NOMO-1 treated with DMSO at 0.1 percent for 48 hours (cell line): ENCODE data around the gene NTM.
"Not testable (repeated sequence)": the region's sequence is repeated elsewhere in the genome, so short reads cannot be mapped to it uniquely, and the experiment has no call there.

ENCODE experiments used
- DNase-seq: peaks from one replicate; lab custom pipeline; 2025; ENCODE audit not compliant: unreplicated experiment; lab: John Stamatoyannopoulos, UW

Gene NTM

DNA sequence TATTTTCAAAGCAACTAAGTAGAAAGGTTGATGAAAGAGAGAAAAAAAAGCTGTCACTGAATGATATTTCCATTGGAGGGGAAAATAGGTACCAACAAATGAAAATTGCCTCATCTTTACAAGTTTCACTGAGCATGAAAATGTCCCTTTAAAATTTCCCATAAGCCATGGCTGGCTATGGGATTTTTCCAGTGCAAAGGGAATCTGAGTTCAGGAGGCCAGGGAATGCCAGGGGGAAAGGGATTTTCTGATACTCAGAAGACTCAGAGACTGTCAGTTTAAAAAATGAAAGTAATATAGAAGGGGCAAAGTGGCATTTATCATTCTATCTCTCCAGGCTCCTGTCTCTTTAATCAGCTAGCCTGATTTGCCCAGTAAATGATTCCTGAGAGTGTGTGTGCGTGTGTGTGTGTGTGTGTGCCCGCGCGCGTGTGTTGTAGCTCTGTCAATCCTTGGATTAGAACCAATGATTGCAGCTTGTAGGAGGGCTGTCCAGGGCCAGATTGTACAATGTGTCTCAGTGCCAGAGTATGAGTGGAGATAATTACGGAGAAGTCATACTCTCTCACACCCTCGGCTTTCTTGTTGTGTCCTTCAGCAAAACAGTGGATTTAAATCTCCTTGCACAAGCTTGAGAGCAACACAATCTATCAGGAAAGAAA lies at the start of gene NTM:
Gene NTM (plus strand): TSS at position 526 of the 662 bp plus-strand sequence.
- no peak for DNase-seq

DNA sequence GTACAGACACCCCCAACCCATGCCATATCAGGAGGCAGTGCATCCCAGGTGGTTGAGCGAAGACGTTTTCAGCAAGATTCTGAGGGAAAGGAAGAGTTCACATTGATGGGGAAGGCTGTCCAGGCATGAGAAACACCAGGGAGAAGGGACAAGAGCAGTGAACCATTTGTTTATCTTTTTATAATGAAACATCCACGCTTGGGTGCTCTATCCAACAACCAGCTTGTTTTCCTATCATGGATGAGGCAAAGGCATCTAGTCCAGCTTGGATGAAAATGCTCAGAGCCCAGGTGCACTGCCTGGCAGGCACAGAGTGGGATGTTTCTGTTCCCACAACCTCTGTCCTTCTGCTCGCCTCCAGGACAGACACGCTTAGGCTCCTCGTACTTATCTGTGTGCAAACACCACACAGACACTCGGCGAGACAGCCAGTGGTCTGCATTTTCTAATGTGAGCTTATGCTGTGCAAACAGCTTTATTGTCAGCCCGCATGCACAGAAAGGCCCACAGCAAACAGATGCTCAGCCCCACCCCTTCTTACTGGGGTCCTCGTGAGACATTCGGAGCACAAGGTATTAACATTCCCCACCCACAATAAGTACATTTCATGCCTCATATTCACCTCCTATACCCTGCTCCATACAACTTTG lies 45.4 kb upstream of the NTM start:
- no peak for DNase-seq

DNA sequence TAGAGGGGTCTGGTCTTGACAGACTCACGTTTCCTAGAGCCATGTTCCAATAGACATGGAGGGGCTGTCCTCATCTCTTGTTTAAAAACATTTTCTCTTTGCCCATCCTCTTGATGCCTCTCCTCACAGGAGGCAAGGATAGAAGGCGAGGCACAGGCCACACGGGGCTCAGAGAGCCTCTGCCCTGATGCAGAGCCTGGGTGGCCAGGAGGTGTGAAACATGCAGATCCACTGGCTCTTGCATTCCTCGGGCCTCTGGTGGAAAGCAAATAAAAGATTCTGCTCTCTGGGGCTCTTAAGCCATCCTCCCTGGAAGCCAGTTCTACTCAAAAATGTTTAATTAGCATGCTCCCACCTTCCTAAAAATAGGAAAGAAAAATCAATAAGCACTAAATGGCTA lies 43.6 kb upstream of the NTM start:
- no peak for DNase-seq

DNA sequence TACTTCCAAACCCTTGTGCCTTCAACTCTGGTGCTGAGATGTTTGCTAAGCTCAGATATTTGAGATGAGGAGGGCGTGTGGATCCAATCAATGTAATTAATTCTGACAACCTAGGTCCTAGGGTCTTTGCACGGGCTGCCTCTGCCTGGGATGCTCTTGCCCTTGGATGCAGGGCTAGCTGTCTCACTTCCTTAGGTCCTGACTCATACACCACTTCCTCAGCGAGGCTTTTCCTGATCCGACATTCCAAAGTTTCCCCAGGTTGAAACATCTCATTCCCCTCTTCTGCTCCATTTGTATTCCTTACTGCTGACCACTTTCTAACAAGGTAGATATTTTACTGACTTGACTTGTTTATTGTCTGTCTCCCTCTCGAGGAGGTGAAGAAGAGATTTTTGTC lies 43.0 kb upstream of the NTM start:
- no peak for DNase-seq

DNA sequence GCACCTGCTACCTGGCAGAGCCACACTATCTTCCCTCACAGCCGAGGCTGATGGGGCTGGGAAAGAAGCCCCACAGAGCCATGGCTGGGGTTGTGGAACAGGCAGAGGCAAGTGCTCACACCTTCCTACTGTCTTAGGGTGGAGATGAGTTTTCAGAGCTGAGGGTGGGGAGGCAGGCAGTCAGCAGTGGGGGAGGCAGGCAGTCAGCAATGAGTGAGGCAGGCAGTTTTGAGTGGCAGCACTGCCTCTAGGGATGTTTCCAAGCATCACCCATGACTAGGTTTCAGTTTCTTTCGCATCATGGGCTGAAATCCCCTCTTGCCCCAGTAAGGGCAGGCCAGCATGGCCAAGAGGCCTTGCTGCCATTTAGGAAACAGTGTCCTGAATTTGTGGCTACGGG lies 41.6 kb upstream of the NTM start:
- DNase-seq = no peak

DNA sequence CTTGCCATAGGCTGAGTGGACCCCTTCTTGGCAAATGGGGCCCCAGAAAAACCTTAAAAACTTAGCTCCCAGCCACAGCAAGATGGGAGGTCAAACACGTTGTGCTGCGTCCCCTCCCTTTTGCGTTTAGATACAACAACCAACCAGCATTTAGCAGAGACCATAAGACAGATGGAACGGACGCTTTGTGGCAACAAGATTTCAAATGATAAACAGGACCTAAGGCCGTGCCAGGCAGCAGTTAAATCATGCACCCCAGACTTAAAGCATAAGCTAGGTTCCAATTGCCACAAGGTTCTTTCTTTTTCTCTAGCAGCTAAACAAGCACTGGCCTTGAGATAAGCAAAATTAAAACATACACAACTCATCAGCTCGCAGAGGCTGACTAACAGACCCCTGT lies 39.4 kb upstream of the NTM start:
- no peak for DNase-seq

DNA sequence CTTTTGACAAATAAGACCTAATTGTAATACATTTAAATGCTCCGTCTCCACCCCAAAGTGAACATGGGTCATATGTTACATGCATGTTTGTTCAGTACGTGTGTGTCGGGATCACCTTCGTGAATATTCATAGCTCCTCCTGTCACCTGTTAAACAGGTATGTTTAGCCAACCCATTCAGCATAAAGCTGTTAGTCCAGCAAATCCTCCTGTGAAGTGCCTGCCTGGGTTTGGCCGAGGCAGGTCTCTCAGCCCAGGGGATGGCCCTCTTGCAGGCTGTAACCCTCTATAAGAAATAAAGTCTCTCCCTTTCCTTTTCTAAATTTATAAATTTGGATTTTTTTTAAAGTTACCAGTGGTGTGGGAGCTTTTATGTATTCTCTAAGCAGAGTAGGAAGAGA lies 38.9 kb upstream of the NTM start:
- DNase-seq = no peak

DNA sequence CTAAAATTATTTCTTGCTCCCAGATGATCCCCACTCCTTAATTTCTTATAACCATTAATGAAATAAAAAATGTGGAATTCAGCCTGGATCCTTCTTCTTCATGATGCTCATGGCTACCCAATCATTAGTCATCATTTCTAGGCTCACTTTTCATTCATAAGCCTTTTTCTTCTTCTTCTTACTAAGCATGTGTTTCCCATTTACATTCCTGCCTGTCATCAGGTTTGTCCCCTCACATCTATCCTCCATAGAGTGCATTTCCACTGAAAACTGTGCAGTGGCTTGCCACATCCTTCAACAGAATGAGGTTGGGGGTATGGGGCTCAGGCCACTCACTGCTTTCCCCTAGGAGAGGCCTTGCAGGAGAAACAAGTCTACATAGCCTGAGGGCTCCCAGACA lies 35.8 kb upstream of the NTM start:
- no peak for DNase-seq

DNA sequence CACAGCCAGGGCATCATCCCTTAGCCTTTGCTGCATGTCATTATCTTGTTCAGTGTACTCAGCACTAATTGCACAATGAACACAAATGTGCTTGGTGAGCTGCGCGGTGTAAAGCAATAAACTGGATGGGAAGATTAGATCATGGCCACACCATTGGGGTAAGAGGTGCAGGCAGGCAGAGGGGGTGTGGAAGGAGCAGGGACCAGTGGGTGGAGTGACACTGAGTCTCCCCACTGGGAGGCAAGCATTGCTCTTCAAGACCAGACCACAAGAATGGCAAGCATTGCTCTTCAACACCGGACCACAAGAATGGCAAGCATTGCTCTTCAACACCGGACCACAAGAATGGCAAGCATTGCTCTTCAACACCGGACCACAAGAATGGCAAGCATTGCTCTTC lies 28.5 kb upstream of the NTM start:
- DNase-seq = not testable (repeated sequence)

DNA sequence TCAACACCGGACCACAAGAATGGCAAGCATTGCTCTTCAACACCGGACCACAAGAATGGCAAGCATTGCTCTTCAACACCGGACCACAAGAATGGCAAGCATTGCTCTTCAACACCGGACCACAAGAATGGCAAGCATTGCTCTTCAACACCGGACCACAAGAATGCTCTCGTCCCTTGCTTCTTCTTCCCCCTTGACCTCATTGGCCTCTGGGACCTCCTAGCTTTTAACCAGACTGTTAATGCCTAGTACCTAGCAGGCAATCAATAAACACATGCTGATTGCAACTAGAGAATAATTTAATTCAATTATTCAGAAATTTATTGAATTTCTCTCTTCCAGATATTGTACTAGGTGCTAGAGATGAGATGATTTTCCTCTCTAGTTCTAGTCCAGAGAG lies 28.0 kb upstream of the NTM start:
- DNase-seq = not testable (repeated sequence)

DNA sequence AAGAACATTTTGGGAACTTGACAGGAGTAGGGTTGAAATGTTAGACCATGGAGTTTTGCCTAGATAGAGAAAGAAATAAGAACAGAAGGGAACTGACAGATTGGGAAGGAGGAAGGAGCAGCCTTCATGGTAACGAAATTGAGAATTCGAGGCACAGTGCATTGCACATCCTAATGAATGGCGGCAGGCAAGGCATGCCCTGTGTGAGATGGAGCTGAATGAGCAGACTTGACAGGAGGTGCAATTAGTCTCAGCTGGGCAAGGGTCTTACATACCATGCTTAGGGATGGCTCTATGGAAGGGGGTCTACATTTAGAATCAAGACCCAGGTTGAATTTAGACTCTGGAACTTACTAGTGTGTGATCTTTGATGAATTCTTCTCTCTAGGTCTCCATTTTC lies 25.0 kb upstream of the NTM start:
- DNase-seq = no peak

DNA sequence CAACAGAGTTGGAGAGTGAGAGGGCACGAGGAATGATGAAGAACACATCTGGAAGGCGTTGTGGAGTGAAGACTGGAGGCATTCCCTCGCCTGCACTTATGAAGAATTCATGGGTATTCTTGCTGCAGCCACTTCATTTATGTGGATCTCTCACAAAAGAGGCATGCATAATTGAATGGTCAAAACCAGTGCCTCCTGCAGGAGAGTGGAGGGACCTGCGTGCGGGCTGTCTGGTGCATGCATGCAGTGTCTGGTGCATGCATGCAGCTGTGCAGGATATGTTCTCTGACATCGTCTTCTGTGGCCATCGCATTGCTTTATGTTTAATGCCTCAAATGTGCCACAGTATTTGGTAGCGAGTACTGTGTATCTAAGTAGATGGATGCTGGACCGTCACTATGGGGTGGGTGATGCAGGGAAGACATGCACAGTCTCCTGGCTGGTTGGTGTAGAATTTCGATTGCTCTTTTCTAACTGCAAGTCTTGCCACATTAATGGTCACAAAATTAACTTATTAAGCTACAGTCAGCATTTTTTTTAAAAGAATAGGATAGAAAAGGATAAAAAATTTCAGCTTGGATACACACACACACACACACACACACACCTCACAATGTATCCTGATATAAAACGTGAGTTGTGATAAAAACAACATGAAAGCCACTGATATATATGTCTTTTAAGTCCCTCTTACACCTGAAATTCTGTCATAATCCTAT lies 20.9 kb upstream of the NTM start:
- no peak for DNase-seq

DNA sequence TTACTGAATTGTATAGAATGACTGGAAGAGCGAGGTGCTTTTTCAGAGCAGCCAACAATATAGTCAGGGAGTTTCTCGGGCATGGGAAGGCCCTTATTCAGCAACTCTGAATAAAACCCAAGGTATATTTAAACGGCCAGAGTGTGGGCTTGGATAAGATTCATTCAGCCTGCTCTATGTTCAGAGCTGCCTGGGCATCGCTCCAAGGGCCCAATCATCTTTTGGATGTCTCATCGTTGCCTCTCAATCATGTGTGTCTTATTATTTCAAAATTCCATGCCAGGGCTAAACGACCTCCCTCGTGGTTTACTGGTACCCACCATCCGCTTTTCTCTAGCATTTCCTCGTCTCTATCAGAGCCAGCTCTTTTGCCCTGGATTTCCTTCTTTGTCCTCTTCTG lies 19.5 kb upstream of the NTM start:
- DNase-seq = no peak

DNA sequence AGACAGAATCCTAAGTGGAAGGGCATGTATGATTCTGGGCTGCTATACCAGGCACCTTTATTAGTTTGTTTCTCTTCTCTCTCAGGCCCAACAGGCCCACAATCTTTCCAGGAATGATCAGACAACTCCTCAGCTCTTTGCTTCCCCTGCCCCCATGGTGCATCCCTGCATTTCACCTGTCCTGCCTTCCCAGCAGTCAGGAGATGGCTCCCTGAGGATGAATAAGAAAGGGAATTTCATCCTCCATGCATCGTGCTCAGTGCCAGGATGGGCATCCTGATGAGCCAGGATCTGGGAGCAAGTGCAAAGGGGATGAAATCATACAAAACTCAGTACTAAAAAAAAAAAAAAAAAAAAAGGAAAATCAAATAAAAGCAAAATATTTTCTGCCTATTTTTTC lies 18.6 kb upstream of the NTM start:
- DNase-seq = no peak

DNA sequence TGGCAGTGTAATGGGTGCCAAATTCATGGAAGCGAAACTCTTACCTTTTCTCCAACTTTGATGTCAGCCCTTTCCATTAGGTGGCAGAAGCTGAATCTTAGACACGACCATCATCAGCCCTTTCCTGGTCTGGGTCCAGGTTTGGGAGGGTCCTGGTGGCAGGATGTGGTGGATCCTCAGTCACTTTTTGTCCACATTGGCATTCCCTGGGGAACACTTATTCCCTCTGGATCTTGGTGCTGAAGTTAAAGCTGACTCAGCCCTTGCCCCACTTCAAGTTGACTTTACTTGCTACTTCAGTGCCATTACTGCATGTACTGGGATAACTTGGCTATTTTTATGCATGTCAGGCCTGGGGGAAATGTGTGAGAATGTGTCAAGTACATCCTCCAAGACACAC lies 16.6 kb upstream of the NTM start:
- no peak for DNase-seq

DNA sequence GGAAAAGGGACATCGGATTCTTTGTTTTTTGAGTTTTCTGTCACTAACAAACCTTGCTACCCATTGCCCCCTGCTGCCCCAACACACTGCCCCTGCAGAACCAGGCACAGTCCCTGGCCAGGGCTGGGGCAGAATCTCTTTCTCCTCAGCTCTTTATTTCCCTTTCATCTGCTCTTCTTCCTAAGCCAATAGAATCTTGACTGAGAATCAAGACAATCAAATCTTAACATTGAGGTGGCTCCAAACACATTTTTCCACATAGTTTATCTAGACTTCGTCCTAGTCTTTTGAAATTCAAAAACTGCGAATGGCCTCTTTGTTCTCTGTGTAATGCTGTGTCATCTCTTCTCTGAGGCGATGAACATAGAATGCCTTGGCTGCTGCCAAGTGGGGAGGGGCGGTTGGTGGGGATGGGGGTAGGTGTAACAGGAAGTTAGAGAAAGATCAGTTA lies 16.1 kb upstream of the NTM start:
- no peak for DNase-seq

DNA sequence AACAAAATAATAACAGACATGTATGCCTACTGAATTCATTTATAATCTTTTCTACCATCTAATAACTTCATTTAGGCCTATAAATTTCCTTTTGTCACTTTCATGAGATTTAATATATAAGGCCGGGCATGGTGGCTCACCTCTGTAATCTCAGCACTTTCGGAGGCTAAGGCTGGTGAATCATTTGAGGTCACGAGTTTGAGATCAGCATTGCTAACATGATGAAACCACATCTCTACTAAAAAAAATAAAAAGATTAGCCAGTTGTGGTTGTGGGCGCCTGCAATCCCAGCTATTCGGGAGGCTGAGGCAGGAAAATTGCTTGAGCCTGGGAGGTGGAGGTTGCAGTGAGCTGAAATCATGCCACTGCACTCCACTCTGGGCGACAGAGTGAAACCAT lies 14.2 kb upstream of the NTM start:
- DNase-seq = no peak

DNA sequence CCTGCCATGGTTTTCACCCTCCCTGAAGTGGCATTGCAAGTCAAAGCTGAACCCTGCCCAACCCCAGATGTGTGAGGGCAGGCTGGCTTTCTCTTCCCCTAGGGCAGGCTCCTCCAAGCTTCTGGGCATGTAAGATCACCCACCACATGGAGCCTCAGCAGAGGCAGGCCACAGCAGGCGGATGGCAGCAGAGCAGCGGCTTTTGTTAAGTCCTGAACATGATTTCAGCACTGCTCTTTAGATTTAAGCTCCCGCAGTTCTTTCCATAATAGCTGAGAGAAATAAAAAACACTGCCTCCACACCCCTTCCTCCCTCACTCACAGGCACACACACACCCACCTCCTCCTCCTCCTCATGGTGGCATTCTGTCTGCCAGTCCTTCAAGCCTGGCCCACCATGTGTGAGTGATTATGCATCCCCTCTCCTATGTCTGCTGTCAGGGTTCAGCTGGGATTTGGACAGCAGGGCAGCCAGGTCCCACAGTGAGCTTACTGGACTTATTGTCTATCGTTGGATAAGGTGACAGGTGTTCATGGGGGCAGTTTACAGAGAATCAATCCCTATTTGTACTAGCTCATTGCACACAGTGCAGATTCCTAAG lies 5.0 kb upstream of the NTM start:
- DNase-seq = no peak

DNA sequence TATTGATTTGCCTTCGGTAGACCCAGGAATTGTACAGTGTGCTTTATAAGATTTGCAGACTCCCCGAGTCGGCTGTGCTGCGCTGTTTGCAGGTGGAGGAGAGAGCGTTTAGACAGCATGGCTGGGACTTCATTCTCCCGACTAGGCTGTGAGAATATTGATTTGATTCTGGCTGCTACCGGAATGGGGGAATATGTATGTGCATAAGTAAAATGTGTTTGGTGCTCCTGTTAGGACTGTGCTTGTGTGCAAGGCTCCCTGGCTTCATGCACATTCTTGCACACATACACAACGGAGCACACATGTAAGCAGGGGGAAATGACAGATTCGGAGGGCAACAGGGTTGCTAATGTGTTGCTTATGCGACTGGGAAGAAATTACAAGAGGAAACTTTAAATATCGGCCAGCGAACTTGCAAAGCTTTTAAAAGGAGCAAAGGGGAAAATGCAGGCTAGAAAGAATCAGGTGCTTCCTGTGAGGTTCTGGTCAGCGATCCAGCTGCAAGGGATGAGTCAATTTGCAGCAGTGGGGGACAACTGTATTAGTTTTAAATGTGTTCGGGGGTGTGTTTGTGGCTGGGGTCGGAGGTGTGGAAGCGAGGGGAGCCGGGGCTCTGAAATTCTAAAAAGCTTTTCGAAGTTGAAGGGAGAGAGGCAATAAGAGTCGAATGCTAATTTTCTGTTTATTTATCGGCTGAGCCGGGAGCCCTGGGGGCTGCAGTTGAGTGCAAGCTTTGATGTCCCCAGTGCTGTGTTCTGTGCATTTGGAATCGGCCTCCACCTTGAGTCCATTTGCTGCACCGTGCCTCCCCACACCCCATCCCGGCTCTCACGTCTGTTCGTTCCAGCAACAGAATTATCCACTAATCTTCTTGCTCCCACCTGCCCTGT lies 731 bp downstream of the NTM start:
- DNase-seq = no peak

DNA sequence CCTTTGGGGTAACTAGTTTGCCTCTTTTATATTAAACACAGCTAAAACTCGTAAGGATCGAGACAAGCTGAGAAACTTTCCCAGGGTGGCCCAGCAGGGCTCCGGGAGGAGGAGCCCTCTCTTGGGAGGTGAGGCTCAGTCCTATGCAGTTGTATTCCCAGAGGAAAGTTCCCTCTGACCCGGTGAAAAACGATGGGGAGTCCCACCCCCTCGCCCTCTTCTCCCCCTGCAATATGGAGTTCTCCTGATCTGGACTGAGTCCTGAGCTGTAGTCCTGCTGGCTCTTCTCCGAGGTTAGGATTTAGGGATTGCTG lies 1.3 kb downstream of the NTM start:
- no peak for DNase-seq
